Right hindlimb (tissue), 1 donor: ENCODE results near the gene MAGEA12.
"Not testable (repeated sequence)": the region's sequence is repeated elsewhere in the genome, so short reads cannot be mapped to it uniquely, and the experiment has no call there.

Source experiments
- DNase-seq: peaks from one replicate; pipeline ENCODE4 v3.0.0-alpha.2; 2018

The MAGEA12 gene

GRCh38 chrX:152733261-152733975, at the start of gene MAGEA12, which contains the start of gene CSAG1:
MAGEA12 (plus strand) TSS chrX:152733757; CDS start chrX:152736162, 2,405 bp downstream.
CSAG1 (minus strand) TSS chrX:152733721; CDS start chrX:152732460, 1,261 bp downstream.
- DNase-seq = no peak

GRCh38 chrX:152697952-152698931, 35.3 kb upstream of the MAGEA12 start, which contains the start of gene MAGEA3:
MAGEA3 (plus strand) TSS chrX:152698794; CDS start chrX:152700833, 2,039 bp downstream.
- not testable (repeated sequence) for DNase-seq

- DNase-seq = not testable (repeated sequence)
Observed at GRCh38 chrX:152700390-152700789, 33.2 kb upstream of the MAGEA12 start.

GRCh38 chrX:152706500-152706899, 27.1 kb upstream of the MAGEA12 start:
- DNase-seq = not testable (repeated sequence)

GRCh38 chrX:152709173-152709572, 24.4 kb upstream of the MAGEA12 start, which contains the start of gene CSAG2:
CSAG2 (minus strand) TSS chrX:152709273; CDS start chrX:152709112, 161 bp downstream.
- DNase-seq = not testable (repeated sequence)

- not testable (repeated sequence) for DNase-seq
Observed at GRCh38 chrX:152713195-152713594, 20.4 kb upstream of the MAGEA12 start.

GRCh38 chrX:152713815-152714787, 19.5 kb upstream of the MAGEA12 start, which contains the start of gene MAGEA2B:
MAGEA2B (plus strand) TSS chrX:152714628; CDS start chrX:152717107, 2,479 bp downstream.
- not testable (repeated sequence) for DNase-seq

GRCh38 chrX:152725409-152725808, 8.1 kb upstream of the MAGEA12 start:
- no peak for DNase-seq

GRCh38 chrX:152734143-152734858, 744 bp downstream of the MAGEA12 start:
- not testable (repeated sequence) for DNase-seq

- DNase-seq = no peak
Observed at GRCh38 chrX:152735101-152735500, 1.5 kb downstream of the MAGEA12 start.

GRCh38 chrX:152735860-152736511, 2.4 kb downstream of the MAGEA12 start:
- DNase-seq = no peak

GRCh38 chrX:152736528-152736927, 3.0 kb downstream of the MAGEA12 start:
- not testable (repeated sequence) for DNase-seq

- no peak for DNase-seq
Observed at GRCh38 chrX:152738560-152738959, 5.0 kb downstream of the MAGEA12 start.

- DNase-seq = not testable (repeated sequence)
Observed at GRCh38 chrX:152753686-152754650, 20.4 kb downstream of the MAGEA12 start, which contains the start of gene MAGEA2. MAGEA2 (minus strand) TSS chrX:152753842; CDS start chrX:152751363, 2,479 bp downstream.

GRCh38 chrX:152754871-152755270, 21.3 kb downstream of the MAGEA12 start:
- not testable (repeated sequence) for DNase-seq

- DNase-seq = not testable (repeated sequence)
Observed at GRCh38 chrX:152758918-152759317, 25.4 kb downstream of the MAGEA12 start, which contains the start of gene CSAG3. CSAG3 (plus strand) TSS chrX:152759218.

GRCh38 chrX:152759544-152759943, 26.0 kb downstream of the MAGEA12 start:
- DNase-seq = not testable (repeated sequence)

GRCh38 chrX:152761582-152761981, 28.0 kb downstream of the MAGEA12 start:
- DNase-seq = not testable (repeated sequence)

GRCh38 chrX:152766562-152766961, 33.0 kb downstream of the MAGEA12 start:
- not testable (repeated sequence) for DNase-seq
